A549 (cell line): ENCODE measurements around the gene ACTG1. TPM values are rescaled to one million over a fixed set of nuclear protein-coding genes. Genes with fewer than 3 reads are reported as not detected.

Experiments
- BCL3 ChIP-seq: fragments of >200 bp; sonication (Bioruptor Twin); formaldehyde crosslinking; IDR thresholded peaks from 3 replicates; pipeline ENCODE4 v1.6.1; 2016
- CBX2 ChIP-seq: fragments of 200-600 bp; sonication (generic); IDR thresholded peaks from 2 replicates; pipeline ENCODE4 v1.6.1; 2016; ENCODE audit warnings: low read depth, mild to moderate bottlenecking, borderline replicate concordance
- CBX8 ChIP-seq: fragments of 200-600 bp; sonication (generic); IDR thresholded peaks from 2 replicates; pipeline ENCODE4 v1.6.1; 2016
- CHD2 ChIP-seq: fragments of 150-350 bp; IDR thresholded peaks from 2 replicates; pipeline ENCODE4 v1.6.1; 2014; ENCODE audit warnings: low read length; ENCODE audit not compliant: partially characterized antibody
- CHD4 ChIP-seq: fragments of 200-600 bp; sonication (generic); IDR thresholded peaks from 2 replicates; pipeline ENCODE4 v1.6.1; 2016; ENCODE audit warnings: antibody characterized with exemption, mild to moderate bottlenecking, borderline replicate concordance
- EP300 ChIP-seq, 2 experiments: fragments of >200 bp; sonication (Bioruptor Twin); formaldehyde crosslinking; IDR thresholded peaks; 2 replicates in 1 of 2; 3 replicates in 1 of 2; pipeline ENCODE4 v1.6.1; 2016 to 2017
- FOSB ChIP-seq: fragments of 250-450 bp; sonication (Bioruptor Pico); IDR thresholded peaks from 2 replicates; pipeline ENCODE4 v1.5.0; 2020; ENCODE audit warnings: mild to moderate bottlenecking, moderate library complexity
- FOSL2 ChIP-seq, 2 experiments: fragments of 450-650 bp in 1 of 2; fragments of >200 bp in 1 of 2; sonication (Bioruptor Twin) in 1 of 2; formaldehyde crosslinking; IDR thresholded peaks; 2 replicates each; pipeline versions ENCODE4 v1.5.0 to v1.6.1; 2016 to 2020; ENCODE audit warnings: mild to moderate bottlenecking in 1 of 2, moderate library complexity in 1 of 2
- FOXS1 ChIP-seq: fragments of 250-450 bp; sonication (Bioruptor Pico); IDR thresholded peaks from 2 replicates; pipeline ENCODE4 v1.5.0; 2020; ENCODE audit warnings: mild to moderate bottlenecking, moderate library complexity
- HDAC2 ChIP-seq: fragments of 200-600 bp; sonication (generic); IDR thresholded peaks from 2 replicates; pipeline ENCODE4 v1.6.1; 2016
- HEYL ChIP-seq: fragments of 250-450 bp; sonication (Bioruptor Pico); IDR thresholded peaks from 2 replicates; pipeline ENCODE4 v1.8.0; 2021; ENCODE audit warnings: mild to moderate bottlenecking, moderate library complexity
- HOXA7 ChIP-seq: fragments of 250-450 bp; sonication (Bioruptor Pico); IDR thresholded peaks from 2 replicates; pipeline ENCODE4 v1.5.0; 2020; ENCODE audit warnings: mild to moderate bottlenecking, moderate library complexity
- HOXB13 ChIP-seq: fragments of 250-450 bp; sonication (Bioruptor Pico); IDR thresholded peaks from 2 replicates; pipeline ENCODE4 v1.5.0; 2020; ENCODE audit warnings: low read depth, mild to moderate bottlenecking, moderate library complexity
- JUN ChIP-seq, 2 experiments: fragments of >200 bp; sonication (Bioruptor Twin); formaldehyde crosslinking; IDR thresholded peaks; 2 replicates in 1 of 2; 3 replicates in 1 of 2; pipeline ENCODE4 v1.6.1; 2016 to 2017
- JUNB ChIP-seq: fragments of >200 bp; sonication (Bioruptor Twin); formaldehyde crosslinking; IDR thresholded peaks from 2 replicates; pipeline ENCODE4 v1.6.1; 2016
- KDM1A ChIP-seq: fragments of 200-600 bp; sonication (generic); IDR thresholded peaks from 2 replicates; pipeline ENCODE4 v1.6.1; 2016; ENCODE audit warnings: low read depth, mild to moderate bottlenecking
- KDM5A ChIP-seq: fragments of 200-600 bp; sonication (generic); IDR thresholded peaks from 2 replicates; pipeline ENCODE4 v1.6.1; 2016; ENCODE audit warnings: antibody characterized with exemption, mild to moderate bottlenecking
- MAFK ChIP-seq: fragments of 450-650 bp; IDR thresholded peaks from 2 replicates; pipeline ENCODE4 v1.6.1; 2014; ENCODE audit not compliant: partially characterized antibody
- MAX ChIP-seq: IDR thresholded peaks from 2 replicates; pipeline ENCODE4 v1.6.1; 2012
- MAZ ChIP-seq: fragments of 150-350 bp; IDR thresholded peaks from 2 replicates; pipeline ENCODE4 v1.6.1; 2014; ENCODE audit warnings: antibody characterized with exemption, low read depth, low read length, borderline replicate concordance
- MYC ChIP-seq: IDR thresholded peaks from 2 replicates; pipeline ENCODE4 v1.6.1; 2012; ENCODE audit warnings: mild to moderate bottlenecking, inconsistent platforms, low read length, improper control_type of control experiment, borderline replicate concordance
- NFE2L2 ChIP-seq: fragments of 150-350 bp; conservative IDR thresholded peaks from 2 replicates; pipeline ENCODE4 v1.6.1; 2014; ENCODE audit warnings: low read length
- NR3C1 ChIP-seq: fragments of >200 bp; sonication (Bioruptor Twin); formaldehyde crosslinking; IDR thresholded peaks from 3 replicates; pipeline ENCODE4 v1.6.1; 2017
- PBX3 ChIP-seq: IDR thresholded peaks from 2 replicates; pipeline ENCODE4 v1.6.1; 2012
- PHF8 ChIP-seq: fragments of 200-600 bp; sonication (generic); IDR thresholded peaks from 2 replicates; pipeline ENCODE4 v1.6.1; 2016; ENCODE audit warnings: low read depth, mild to moderate bottlenecking, antibody characterized with exemption, moderate library complexity, borderline replicate concordance
- POLR2A ChIP-seq: IDR thresholded peaks from 2 replicates; pipeline ENCODE4 v1.6.1; 2012; ENCODE audit warnings: mild to moderate bottlenecking, low read length
- RARB ChIP-seq: fragments of 250-450 bp; sonication (Bioruptor Pico); IDR thresholded peaks from 2 replicates; pipeline ENCODE4 v1.8.0; 2021; ENCODE audit warnings: mild to moderate bottlenecking, moderate library complexity
- RCOR1 ChIP-seq: fragments of 150-350 bp; IDR thresholded peaks from 2 replicates; pipeline ENCODE4 v1.6.1; 2014; ENCODE audit warnings: antibody characterized with exemption, low read length, low read depth
- RNF2 ChIP-seq: fragments of 200-600 bp; sonication (generic); IDR thresholded peaks from 2 replicates; pipeline ENCODE4 v1.6.1; 2016; ENCODE audit warnings: low read depth, mild to moderate bottlenecking, antibody characterized with exemption, moderate library complexity, borderline replicate concordance
- SMC3 ChIP-seq: fragments of >200 bp; sonication (Bioruptor Twin); formaldehyde crosslinking; IDR thresholded peaks from 3 replicates; pipeline ENCODE4 v1.6.1; 2018; ENCODE audit warnings: inconsistent platforms
- SREBF2 ChIP-seq: fragments of 450-650 bp; IDR thresholded peaks from 2 replicates; pipeline ENCODE4 v1.6.1; 2014; ENCODE audit warnings: mild to moderate bottlenecking, moderate library complexity
- TP53 ChIP-seq: fragments of 250-450 bp; sonication (Bioruptor Pico); IDR thresholded peaks from 2 replicates; pipeline ENCODE4 v1.5.0; 2021; ENCODE audit warnings: mild to moderate bottlenecking, moderate library complexity
- USF2 ChIP-seq: fragments of 450-650 bp; IDR thresholded peaks from 2 replicates; pipeline ENCODE4 v1.6.1; 2014; ENCODE audit warnings: antibody characterized with exemption
- ZC3H11A ChIP-seq: fragments of 450-650 bp; IDR thresholded peaks from 2 replicates; pipeline ENCODE4 v1.6.1; 2014; ENCODE audit warnings: antibody characterized with exemption, mild to moderate bottlenecking
- ZSCAN20 ChIP-seq: fragments of 250-450 bp; sonication (Bioruptor Pico); IDR thresholded peaks from 2 replicates; pipeline ENCODE4 v1.8.0; 2022; ENCODE audit warnings: mild to moderate bottlenecking, moderate library complexity
- polyA plus RNA-seq, 4 experiments: library from polyadenylated mRNA; depleted of rRNA in 3 of 4; stranded (reverse); fragments of >200 nt; fragmentation: RNase III in 1 of 4; extraction: RNeasy Plus Mini Kit Qiagen cat#74134 plus additional on column Dnase treatment in 1 of 4; gene quantifications; 2 replicates in 3 of 4; 3 replicates in 1 of 4; pipeline ENCODE4 v1.2.3, GENCODE V29; 2011 to 2017
- TF ChIP-seq, protein P1 (sequence below): fragments of >200 bp; sonication (Bioruptor Twin); formaldehyde crosslinking; IDR thresholded peaks from 2 replicates; pipeline ENCODE4 v1.6.1; 2016
- TF ChIP-seq, protein P2 (sequence below): fragments of >200 bp; sonication (Bioruptor Twin); formaldehyde crosslinking; IDR thresholded peaks from 3 replicates; pipeline ENCODE4 v1.5.1; 2016
- TF ChIP-seq, protein P3 (sequence below): IDR thresholded peaks from 2 replicates; pipeline ENCODE4 v1.6.1; 2012; ENCODE audit warnings: low read depth, borderline replicate concordance

Gene ACTG1
- polyA plus RNA-seq, 2 of the 4 experiments (the other 2 are of a cell fraction) = 2,042 to 7,263 TPM

GRCh38 chr17:81487487-81488275 is 24.9 kb downstream of the ACTG1 start (continued):
- TF ChIP-seq CHD4 = no peak
- no peak for TF ChIP-seq CBX2
- peak; percentile 93 for TF ChIP-seq MAX
- no peak for TF ChIP-seq KDM5A
- TF ChIP-seq PHF8 = peak; percentile 69; the same call in 1 of the 2 replicates
- TF ChIP-seq TP53 = 0 out of 2 replicates have a peak, but pooled peaks have one; percentile 26
- TF ChIP-seq, protein P1, sequence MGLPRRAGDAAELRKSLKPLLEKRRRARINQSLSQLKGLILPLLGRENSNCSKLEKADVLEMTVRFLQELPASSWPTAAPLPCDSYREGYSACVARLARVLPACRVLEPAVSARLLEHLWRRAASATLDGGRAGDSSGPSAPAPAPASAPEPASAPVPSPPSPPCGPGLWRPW = no peak
- TF ChIP-seq BCL3 = peak; percentile 85; the same call in 2 of the 3 replicates
- TF ChIP-seq USF2 = no peak
- 0 out of 2 replicates have a peak, but pooled peaks have one; percentile 46 for TF ChIP-seq PBX3
- no peak; the same call in 1 of the 2 replicates for TF ChIP-seq MYC
- TF ChIP-seq SMC3 = no peak
- TF ChIP-seq, protein P2, sequence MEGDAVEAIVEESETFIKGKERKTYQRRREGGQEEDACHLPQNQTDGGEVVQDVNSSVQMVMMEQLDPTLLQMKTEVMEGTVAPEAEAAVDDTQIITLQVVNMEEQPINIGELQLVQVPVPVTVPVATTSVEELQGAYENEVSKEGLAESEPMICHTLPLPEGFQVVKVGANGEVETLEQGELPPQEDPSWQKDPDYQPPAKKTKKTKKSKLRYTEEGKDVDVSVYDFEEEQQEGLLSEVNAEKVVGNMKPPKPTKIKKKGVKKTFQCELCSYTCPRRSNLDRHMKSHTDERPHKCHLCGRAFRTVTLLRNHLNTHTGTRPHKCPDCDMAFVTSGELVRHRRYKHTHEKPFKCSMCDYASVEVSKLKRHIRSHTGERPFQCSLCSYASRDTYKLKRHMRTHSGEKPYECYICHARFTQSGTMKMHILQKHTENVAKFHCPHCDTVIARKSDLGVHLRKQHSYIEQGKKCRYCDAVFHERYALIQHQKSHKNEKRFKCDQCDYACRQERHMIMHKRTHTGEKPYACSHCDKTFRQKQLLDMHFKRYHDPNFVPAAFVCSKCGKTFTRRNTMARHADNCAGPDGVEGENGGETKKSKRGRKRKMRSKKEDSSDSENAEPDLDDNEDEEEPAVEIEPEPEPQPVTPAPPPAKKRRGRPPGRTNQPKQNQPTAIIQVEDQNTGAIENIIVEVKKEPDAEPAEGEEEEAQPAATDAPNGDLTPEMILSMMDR = no peak
- peak; percentile 94 for TF ChIP-seq POLR2A
- TF ChIP-seq HEYL = 0 out of 2 replicates have a peak, but pooled peaks have one; percentile 39
- TF ChIP-seq MAFK = no peak
- TF ChIP-seq FOSB = no peak
- no peak for TF ChIP-seq SREBF2
- TF ChIP-seq KDM1A = no peak; the same call in 1 of the 2 replicates
- no peak for TF ChIP-seq ZSCAN20
- no peak for TF ChIP-seq CBX8
- no peak for TF ChIP-seq EP300 (IDR thresholded peaks at IDR 0.05)
- TF ChIP-seq RCOR1 = no peak
- no peak for TF ChIP-seq NR3C1
- TF ChIP-seq FOXS1 (CRISPR knock-in tag) = no peak
- TF ChIP-seq, protein P3, sequence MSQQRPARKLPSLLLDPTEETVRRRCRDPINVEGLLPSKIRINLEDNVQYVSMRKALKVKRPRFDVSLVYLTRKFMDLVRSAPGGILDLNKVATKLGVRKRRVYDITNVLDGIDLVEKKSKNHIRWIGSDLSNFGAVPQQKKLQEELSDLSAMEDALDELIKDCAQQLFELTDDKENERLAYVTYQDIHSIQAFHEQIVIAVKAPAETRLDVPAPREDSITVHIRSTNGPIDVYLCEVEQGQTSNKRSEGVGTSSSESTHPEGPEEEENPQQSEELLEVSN = peak; percentile 97
- TF ChIP-seq NFE2L2 = no peak
- no peak for TF ChIP-seq MAZ
- TF ChIP-seq HOXA7 = no peak
- TF ChIP-seq RNF2 = peak; percentile 97
- TF ChIP-seq JUN (IDR thresholded peaks at IDR 0.05) = peak; percentile 69 to 86; a peak in 4 of 5 replicates
- TF ChIP-seq ZC3H11A = no peak
- no peak for TF ChIP-seq CHD2
- TF ChIP-seq RARB = no peak
- TF ChIP-seq HOXB13 (CRISPR knock-in tag) = peak; percentile 87; the same call in 1 of the 2 replicates
- TF ChIP-seq JUNB = no peak
- TF ChIP-seq HDAC2 = 0 out of 2 replicates have a peak, but pooled peaks have one; percentile 59
- TF ChIP-seq FOSL2 (IDR thresholded peaks at IDR 0.05) = no peak
- no peak for TF ChIP-seq FOSL2 (CRISPR knock-in tag; IDR thresholded peaks at IDR 0.05)
